K562 (cell line): Measurements from ENCODE around the gene TTL. TPM values are rescaled to one million over a fixed set of nuclear protein-coding genes. Genes with fewer than 3 reads are reported as not detected.

Source experiments
- ARID1B ChIP-seq: fragments of 450-650 bp; IDR thresholded peaks from 2 replicates; pipeline ENCODE4 v1.6.1; 2016; ENCODE audit warnings: antibody characterized with exemption, mild to moderate bottlenecking, inconsistent platforms
- ATF7 ChIP-seq: fragments of 450-650 bp; IDR thresholded peaks from 2 replicates; pipeline ENCODE4 v1.7.1; 2014; ENCODE audit warnings: mild to moderate bottlenecking, moderate library complexity
- BACH1 ChIP-seq: fragments of 200-800 bp; sonication (Bioruptor generic); IDR thresholded peaks from 2 replicates; pipeline ENCODE4 v1.6.1; 2016; ENCODE audit warnings: missing genetic modification characterization, missing compliant biosample characterization
- BRD9 ChIP-seq: fragments of 450-650 bp; IDR thresholded peaks from 2 replicates; pipeline ENCODE4 v1.6.1; 2018; ENCODE audit warnings: low read depth; ENCODE audit not compliant: partially characterized antibody
- CBX8 ChIP-seq: fragments of 200-600 bp; sonication (generic); IDR thresholded peaks from 2 replicates; pipeline ENCODE4 v1.6.1; 2012; ENCODE audit warnings: borderline replicate concordance, mixed run types, low read depth, mild to moderate bottlenecking, moderate library complexity, mixed read lengths, low read length, control low read depth, inconsistent platforms; ENCODE audit not compliant: poor library complexity, severe bottlenecking; ENCODE audit errors: extremely low read depth
- CREB1 ChIP-seq, 2 experiments: sonication (generic) in 1 of 2; formaldehyde crosslinking in 1 of 2; IDR thresholded peaks; 2 replicates each; pipeline versions ENCODE4 v1.6.1 to v1.8.0; 2012 to 2022; ENCODE audit warnings: inconsistent platforms in 1 of 2, mild to moderate bottlenecking in 1 of 2, missing genetic modification reagents in 1 of 2, moderate library complexity in 1 of 2
- DNMT1 ChIP-seq: fragments of 450-650 bp; IDR thresholded peaks from 2 replicates; pipeline ENCODE4 v1.6.1; 2016; ENCODE audit warnings: antibody characterized with exemption, mild to moderate bottlenecking
- HIVEP1 ChIP-seq: fragments of 250-450 bp; sonication (Bioruptor Pico); IDR thresholded peaks from 2 replicates; pipeline ENCODE4 v1.4.0; 2020; ENCODE audit warnings: mild to moderate bottlenecking
- MEIS2 ChIP-seq: fragments of 450-650 bp; IDR thresholded peaks from 2 replicates; pipeline ENCODE4 v1.6.1; 2014; ENCODE audit warnings: mild to moderate bottlenecking; ENCODE audit not compliant: partially characterized antibody
- PRDM10 ChIP-seq: fragments of 450-650 bp; IDR thresholded peaks from 2 replicates; pipeline ENCODE4 v1.6.1; 2018; ENCODE audit not compliant: partially characterized antibody
- SOX6 ChIP-seq: fragments of 450-650 bp; IDR thresholded peaks from 2 replicates; pipeline ENCODE4 v1.6.1; 2014; ENCODE audit warnings: mild to moderate bottlenecking
- STAT5B ChIP-seq: fragments of 250-450 bp; sonication (Bioruptor Pico); IDR thresholded peaks from 2 replicates; pipeline ENCODE4 v1.8.0; 2021; ENCODE audit warnings: mild to moderate bottlenecking, inconsistent platforms
- TBP ChIP-seq: optimal IDR thresholded peaks from 2 replicates; pipeline ENCODE3; 2011; ENCODE audit warnings: low read depth, low read length, improper control_type of control experiment
- ZHX1 ChIP-seq: fragments of 150-350 bp; conservative IDR thresholded peaks from 2 replicates; pipeline ENCODE4 v1.6.1; 2014; ENCODE audit warnings: low read length
- ZNF140 ChIP-seq: fragments of 250-450 bp; sonication (Bioruptor Pico); IDR thresholded peaks from 2 replicates; pipeline ENCODE4 v1.8.0; 2021; ENCODE audit warnings: moderate library complexity, mild to moderate bottlenecking, inconsistent platforms
- ZNF239 ChIP-seq: fragments of 250-450 bp; sonication (Bioruptor Pico); IDR thresholded peaks from 2 replicates; pipeline ENCODE4 v1.4.0; 2020; ENCODE audit warnings: mild to moderate bottlenecking
- ZNF282 ChIP-seq: sonication (generic); formaldehyde crosslinking; IDR thresholded peaks from 2 replicates; pipeline ENCODE4 v1.8.1; 2023; ENCODE audit warnings: missing genetic modification reagents
- ZNF561 ChIP-seq: fragments of 450-650 bp; formaldehyde crosslinking; conservative IDR thresholded peaks from 2 replicates; pipeline ENCODE4 v1.4.0; 2020; ENCODE audit warnings: mild to moderate bottlenecking, moderate library complexity
- polyA plus RNA-seq, 8 experiments: library from polyadenylated mRNA; depleted of rRNA in 4 of 8; stranded (reverse) in 5 of 8; unstranded in 3 of 8; fragments of >200 nt; fragmentation: Nextera tagmentation in 2 of 8; fragmentation: Illumina TruSeq in 1 of 8; extraction: Ambion mirVana in 2 of 8; extraction: Trizol in 1 of 8; gene quantifications; 2 replicates each; pipeline versions ENCODE4 v1.2.1 to v1.2.3, GENCODE V29; 2011 to 2014; ENCODE audit warnings: inconsistent platforms in 1 of 8, missing spikeins in 1 of 8
- total RNA-seq, 7 experiments: library from RNA; depleted of rRNA in 6 of 7; stranded (reverse); fragments of >200 nt in 6 of 7; fragmentation: Illumina TruSeq in 2 of 7; extraction: Trizol in 2 of 7; gene quantifications; 2 replicates each; pipeline versions ENCODE4 v1.2.1 to v1.2.3, GENCODE V29; 2011 to 2021; ENCODE audit warnings: low replicate concordance in 1 of 7
- TF ChIP-seq, protein P1 (sequence below), 2 experiments: fragments of 450-650 bp in 1 of 2; sonication (generic) in 1 of 2; formaldehyde crosslinking; conservative IDR thresholded peaks; 2 replicates each; pipeline versions ENCODE4 v1.4.0 to v1.8.1; 2020 to 2022; ENCODE audit warnings: mild to moderate bottlenecking in 1 of 2, missing genetic modification reagents in 1 of 2
- TF ChIP-seq, protein P2 (sequence below): fragments of 250-450 bp; sonication (Bioruptor Pico); IDR thresholded peaks from 2 replicates; pipeline ENCODE4 v1.8.0; 2021; ENCODE audit warnings: moderate library complexity, mild to moderate bottlenecking, inconsistent platforms

The TTL gene
- total and polyA plus RNA-seq, 9 of the 15 experiments (the other 6 are each of a cell fraction or from before 2014, with no cell fraction given) = 9.4 to 54.4 (median 34.9) TPM

DNA sequence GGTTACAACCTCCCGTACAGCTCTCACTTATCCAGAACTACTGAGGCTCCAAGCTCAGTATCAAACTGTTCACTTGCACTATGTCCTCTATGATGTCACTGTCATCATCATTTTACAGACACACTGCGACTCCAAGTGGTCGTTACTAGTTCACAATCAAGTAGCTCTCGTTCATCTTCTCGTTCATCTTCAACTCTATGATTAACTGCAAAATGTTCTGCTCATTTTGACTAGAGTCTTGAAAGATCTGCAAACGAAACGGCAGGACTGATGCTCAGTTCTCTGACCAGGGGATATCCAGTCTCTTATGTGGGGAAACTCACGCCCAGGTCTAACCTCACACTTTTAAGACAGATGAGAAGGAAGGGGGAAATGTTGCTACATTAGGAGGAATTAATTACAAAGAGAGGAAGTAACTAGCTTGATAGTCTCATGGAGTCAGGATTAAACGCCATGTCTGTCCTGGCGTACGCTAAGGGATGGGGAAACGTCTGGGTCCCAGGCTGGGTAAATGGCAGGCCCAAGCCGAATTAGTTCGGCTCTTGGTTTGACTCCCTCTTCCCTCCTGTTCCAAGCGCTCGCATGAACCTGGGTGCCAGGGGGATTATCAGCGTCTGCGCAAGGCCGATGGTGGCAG, 101.7 kb downstream of the TTL start (continued):
- TF ChIP-seq, protein P1, sequence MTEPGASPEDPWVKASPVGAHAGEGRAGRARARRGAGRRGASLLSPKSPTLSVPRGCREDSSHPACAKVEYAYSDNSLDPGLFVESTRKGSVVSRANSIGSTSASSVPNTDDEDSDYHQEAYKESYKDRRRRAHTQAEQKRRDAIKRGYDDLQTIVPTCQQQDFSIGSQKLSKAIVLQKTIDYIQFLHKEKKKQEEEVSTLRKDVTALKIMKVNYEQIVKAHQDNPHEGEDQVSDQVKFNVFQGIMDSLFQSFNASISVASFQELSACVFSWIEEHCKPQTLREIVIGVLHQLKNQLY (CRISPR knock-in tag; conservative IDR thresholded peaks at IDR 0.05) = no peak
- TF ChIP-seq CBX8 (no peak), SOX6 (peak; percentile 17; the same call in 1 of the 2 replicates), ZNF561 (CRISPR knock-in tag) (no peak), BRD9 (peak; percentile 23), BACH1 (tag) (no peak), ZNF282 (CRISPR knock-in tag) (no peak), ARID1B (no peak), DNMT1 (no peak), HIVEP1 (no peak), ZNF239 (no peak), STAT5B (no peak), PRDM10 (no peak), CREB1 (IDR thresholded peaks at IDR 0.05) (peak; percentile 74), CREB1 (CRISPR knock-in tag; IDR thresholded peaks at IDR 0.05) (peak; percentile 28; the same call in 1 of the 2 replicates), TBP (peak; percentile 49), MEIS2 (peak; percentile 41), ZNF140 (CRISPR knock-in tag) (no peak), ATF7 (peak; percentile 91), ZHX1 (no peak)
- TF ChIP-seq, protein P2, sequence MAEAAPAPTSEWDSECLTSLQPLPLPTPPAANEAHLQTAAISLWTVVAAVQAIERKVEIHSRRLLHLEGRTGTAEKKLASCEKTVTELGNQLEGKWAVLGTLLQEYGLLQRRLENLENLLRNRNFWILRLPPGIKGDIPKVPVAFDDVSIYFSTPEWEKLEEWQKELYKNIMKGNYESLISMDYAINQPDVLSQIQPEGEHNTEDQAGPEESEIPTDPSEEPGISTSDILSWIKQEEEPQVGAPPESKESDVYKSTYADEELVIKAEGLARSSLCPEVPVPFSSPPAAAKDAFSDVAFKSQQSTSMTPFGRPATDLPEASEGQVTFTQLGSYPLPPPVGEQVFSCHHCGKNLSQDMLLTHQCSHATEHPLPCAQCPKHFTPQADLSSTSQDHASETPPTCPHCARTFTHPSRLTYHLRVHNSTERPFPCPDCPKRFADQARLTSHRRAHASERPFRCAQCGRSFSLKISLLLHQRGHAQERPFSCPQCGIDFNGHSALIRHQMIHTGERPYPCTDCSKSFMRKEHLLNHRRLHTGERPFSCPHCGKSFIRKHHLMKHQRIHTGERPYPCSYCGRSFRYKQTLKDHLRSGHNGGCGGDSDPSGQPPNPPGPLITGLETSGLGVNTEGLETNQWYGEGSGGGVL = no peak
